B cell (primary cell): ENCODE results near the gene BLOC1S2. TPM values are rescaled to one million over a fixed set of nuclear protein-coding genes. Genes with fewer than 3 reads are reported as not detected.
A peak's percentile ranks its signal among the peaks of the same experiment; 100 is the strongest.
"Not testable (repeated sequence)": the region's sequence is repeated elsewhere in the genome, so short reads cannot be mapped to it uniquely, and the experiment has no call there.

Source experiments
- ATAC-seq: fragments of 200-7000 bp; cut with Tn5 transposase; one replicate; pipeline ENCODE4 v1.10.0; 2021; ENCODE audit warnings: low read depth, mild to moderate bottlenecking, moderate number of reproducible peaks, moderate library complexity
- CTCF ChIA-PET: fragments of 350-600 bp; sonication (Branson Sonifier 250); formaldehyde crosslinking; loops from one replicate; lab custom pipeline; 2021; ENCODE audit warnings: antibody characterized with exemption, inconsistent platforms; lab: Charles Lee
- POLR2A ChIA-PET: fragments of 350-600 bp; sonication (Branson Sonifier 250); formaldehyde crosslinking; loops from one replicate; lab custom pipeline; 2021; ENCODE audit warnings: antibody characterized with exemption; lab: Charles Lee
- DNase-seq: peaks from one replicate; pipeline ENCODE4 v3.0.0; 2013
- H2AFZ ChIP-seq: 2 replicates; pipeline ENCODE4 v1.6.1; 2012; ENCODE audit warnings: mild to moderate bottlenecking, low read depth, low read length; ENCODE audit not compliant: insufficient read depth, poor library complexity, severe bottlenecking
- H3K27ac ChIP-seq, 2 donors: 1 replicate in 1 of 2; 2 replicates in 1 of 2; pipeline ENCODE4 v1.5.1; 2012 to 2013; ENCODE audit warnings: low read length in 2 of 2, mild to moderate bottlenecking in 2 of 2, moderate library complexity in 1 of 2
- H3K27me3 ChIP-seq, 4 experiments: fragments of 200-600 bp in 1 of 4; sonication (generic) in 1 of 4; replicated peaks in 1 of 4; 1 replicate in 2 of 4; 2 replicates in 2 of 4; pipeline versions ENCODE4 v1.6.1 to v1.7.0; 2013 to 2016; ENCODE audit warnings: low read length in 3 of 4, mild to moderate bottlenecking in 2 of 4, mixed read lengths in 1 of 4, moderate library complexity in 1 of 4; ENCODE audit not compliant: insufficient read depth in 4 of 4, control insufficient read depth in 3 of 4; ENCODE audit errors: control extremely low read depth in 1 of 4
- H3K36me3 ChIP-seq, 2 experiments: replicated peaks in 1 of 2; 1 replicate in 1 of 2; 2 replicates in 1 of 2; pipeline versions ENCODE4 v1.6.1 to v1.7.1; 2013; ENCODE audit warnings: low read length in 1 of 2; ENCODE audit not compliant: insufficient read depth in 2 of 2, control insufficient read depth in 1 of 2; ENCODE audit errors: control extremely low read depth in 1 of 2, extremely low read depth in 1 of 2
- H3K4me1 ChIP-seq, 2 donors: fragments of 200-600 bp in 1 of 2; sonication (generic) in 1 of 2; 1 replicate in 1 of 2; 2 replicates in 1 of 2; pipeline versions ENCODE4 v1.5.1 to v1.6.1; 2013 to 2017; ENCODE audit warnings: low read length in 2 of 2; ENCODE audit not compliant: control insufficient read depth in 2 of 2, insufficient read depth in 2 of 2
- H3K4me2 ChIP-seq: replicated peaks from 2 replicates; pipeline ENCODE3; 2012; ENCODE audit warnings: mild to moderate bottlenecking, low read depth, low read length; ENCODE audit not compliant: poor library complexity, severe bottlenecking
- H3K4me3 ChIP-seq, 5 experiments: fragments of 200-600 bp in 1 of 5; sonication (generic) in 1 of 5; 1 replicate in 3 of 5; 2 replicates in 2 of 5; pipeline versions ENCODE4 v1.5.1 to v1.7.0; 2011 to 2016; ENCODE audit warnings: low read length in 4 of 5, mild to moderate bottlenecking in 4 of 5, low read depth in 2 of 5, control low read depth in 1 of 5, moderate library complexity in 1 of 5; ENCODE audit not compliant: insufficient read depth in 1 of 5; ENCODE audit errors: control extremely low read depth in 1 of 5, extremely low read depth in 1 of 5
- H3K79me2 ChIP-seq: fragments of 200-600 bp; sonication (generic); one replicate; pipeline ENCODE4 v1.6.0; 2016; ENCODE audit warnings: low read length; ENCODE audit not compliant: control insufficient read depth, insufficient read depth
- H3K9ac ChIP-seq: fragments of 200-600 bp; sonication (generic); 2 replicates; pipeline ENCODE4 v1.6.1; 2017; ENCODE audit warnings: mild to moderate bottlenecking, low read length, moderate library complexity
- H3K9me3 ChIP-seq, 3 donors: one replicate each; pipeline versions ENCODE4 v1.6.1 to v1.7.1; 2013; ENCODE audit warnings: low read length in 2 of 3; ENCODE audit not compliant: control insufficient read depth in 2 of 3, insufficient read depth in 1 of 3; ENCODE audit errors: control extremely low read depth in 1 of 3
- H4K20me1 ChIP-seq: 2 replicates; pipeline ENCODE4 v1.6.0; 2012; ENCODE audit warnings: mild to moderate bottlenecking, low read length; ENCODE audit not compliant: insufficient read depth, control insufficient read depth, poor library complexity, severe bottlenecking
- H3K27ac Mint-ChIP-seq: one replicate; pipeline ENCODE4 v1.8.0; 2021; ENCODE audit warnings: mixed read lengths
- H3K27me3 Mint-ChIP-seq: one replicate; pipeline ENCODE4 v1.8.0; 2021; ENCODE audit warnings: mixed read lengths
- H3K4me1 Mint-ChIP-seq: one replicate; pipeline ENCODE4 v1.8.0; 2021; ENCODE audit warnings: mixed read lengths
- H3K4me3 Mint-ChIP-seq: one replicate; pipeline ENCODE4 v1.8.0; 2021; ENCODE audit warnings: mixed read lengths
- H3K9me3 Mint-ChIP-seq: one replicate; pipeline ENCODE4 v1.8.0; 2022; ENCODE audit warnings: mixed read lengths; ENCODE audit not compliant: insufficient read depth
- CTCF ChIP-seq: fragments of 200-600 bp; IDR thresholded peaks from one replicate; pipeline ENCODE4 v1.8.0; 2022; ENCODE audit warnings: antibody characterized with exemption, mild to moderate bottlenecking
- EZH2 ChIP-seq: IDR thresholded peaks from 2 replicates; pipeline ENCODE4 v1.6.1; 2012; ENCODE audit warnings: borderline replicate concordance, low read depth, mild to moderate bottlenecking, moderate library complexity, low read length; ENCODE audit not compliant: insufficient read depth, poor library complexity, severe bottlenecking
- WGBS: methylation state at CpG from one replicate; pipeline ENCODE4 v1.1.5; 2013; ENCODE audit warnings: missing lambda C conversion rate; ENCODE audit not compliant: insufficient coverage; 5-methylcytosine and 5-hydroxymethylcytosine counted together
- intact Hi-C: fragments of 100-400 bp; cut with micrococcal nuclease; formaldehyde crosslinking; loops from one replicate; pipeline ENCODE4 v1.10.0; 2022
- polyA plus RNA-seq: library from polyadenylated mRNA; depleted of rRNA; stranded (reverse); fragments of >200 nt; gene quantifications from 2 replicates; pipeline ENCODE4 v1.2.3, GENCODE V29; 2012
- total RNA-seq, 2 donors: library from RNA; stranded (reverse); fragments of 120-200 nt in 1 of 2; gene quantifications; 1 replicate in 1 of 2; 2 replicates in 1 of 2; pipeline versions ENCODE4 v1.2.3 to v1.2.4, GENCODE V29; 2013 to 2022

Gene BLOC1S2
- total and polyA plus RNA-seq, 2 donors (not counting 1 experiment from before 2014, with no cell fraction given) = 47.2 to 48.7 TPM

- Histone ChIP-seq H3K4me3 (no peak overlapping the region), H3K79me2 (peaks cover 75% of the 10 kb centered on the region), H3K4me1 (peaks cover 32 to 36% of the 10 kb centered on the region in 2 donors), H3K4me2 (no peak overlapping the region), H4K20me1 (no peaks in the 10 kb centered on the region), H3K36me3 (no peaks in the 10 kb centered on the region), H3K27me3 (peaks cover 0 to 3% (median 2%) of the 10 kb centered on the region in 4 experiments), H3K9ac (no peak overlapping the region), H3K27ac (no peak overlapping the region), H2AFZ (peak overlapping the region; percentile 95), H3K9me3 (no peaks in the 10 kb centered on the region)
- Mint-ChIP-seq H3K4me3 (peak overlapping the region; percentile 36), H3K4me1 (peaks cover 35% of the 10 kb centered on the region), H3K9me3 (no peaks in the 10 kb centered on the region), H3K27ac (peak overlapping the region; percentile 96), H3K27me3 (peaks cover 12% of the 10 kb centered on the region)
- no peak for ATAC-seq
- TF ChIP-seq CTCF = no peak
- no peak for TF ChIP-seq EZH2
- DNase-seq = no peak
- 100% methylated on average over 2 of the region's 5 CpGs for WGBS
- ChIA-PET POLR2A (no interaction called here), CTCF (no interaction called here)
- intact Hi-C loops = loop anchor here (5.0 kb wide), 1 partner anchor 101 kb away; the partner anchor contains the start of gene ERLIN1
Measured at GRCh38 chr10:100288196-100288595, 1.7 kb upstream of the BLOC1S2 start.

DNA sequence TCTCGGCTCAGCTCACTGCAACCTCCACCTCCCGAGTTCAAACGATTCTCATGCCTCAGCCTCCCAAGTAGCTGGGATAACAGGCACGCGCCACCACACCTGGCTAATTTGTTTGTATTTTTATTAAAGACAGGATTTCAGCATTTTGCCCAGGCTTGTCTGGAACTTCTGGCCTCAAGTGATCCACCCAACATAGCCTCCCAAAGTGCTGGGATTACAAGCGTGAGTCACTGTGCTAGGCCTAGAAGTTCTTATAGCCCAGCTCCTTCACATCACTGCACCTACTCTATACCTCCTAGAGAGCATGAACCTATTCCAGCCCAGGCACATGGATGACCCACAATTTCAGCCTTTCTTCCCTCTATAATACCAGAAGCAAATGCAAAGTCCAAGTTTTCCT lies 1.3 kb upstream of the BLOC1S2 start:
- no peak overlapping the region for H3K4me2 ChIP-seq
- no peak overlapping the region for H3K9ac ChIP-seq
- peaks cover 35% of the 10 kb centered on the region for H3K4me1 Mint-ChIP-seq
- peaks cover 79% of the 10 kb centered on the region for H3K79me2 ChIP-seq
- ATAC-seq (no peak), DNase-seq (no peak)
- H3K27ac ChIP-seq = no peak overlapping the region
- H3K36me3 ChIP-seq = peaks cover 0 to 2% of the 10 kb centered on the region in 2 experiments
- no peaks in the 10 kb centered on the region for H3K9me3 ChIP-seq
- no peaks in the 10 kb centered on the region for H3K27me3 ChIP-seq
- TF ChIP-seq CTCF = no peak
- no peak for TF ChIP-seq EZH2
- POLR2A ChIA-PET = interaction anchor here (2.1 kb wide), 1 partner anchor 40 kb away, joined by 8 read pairs; no protein-coding TSS in a partner anchor
- H3K4me1 ChIP-seq = peaks cover 36 to 41% of the 10 kb centered on the region in 2 donors
- peak overlapping the region; percentile 98 for H3K4me3 Mint-ChIP-seq
- no peak overlapping the region for H3K4me3 ChIP-seq
- no peaks in the 10 kb centered on the region for H4K20me1 ChIP-seq
- intact Hi-C loops = loop anchor here (2.0 to 5.0 kb wide), 2 partner anchors 100 to 699 kb away; partner anchors contain the start of genes ERLIN1, MRPL43 and TWNK
- H2AFZ ChIP-seq = peak overlapping the region; percentile 95
- peak overlapping the region; percentile 96 for H3K27ac Mint-ChIP-seq
- CTCF ChIA-PET = interaction anchor here (2.1 kb wide), 1 partner anchor 39 kb away, joined by 6 read pairs; no protein-coding TSS in a partner anchor
- 100% methylated on average over 3 of the region's 6 CpGs for WGBS
- H3K27me3 Mint-ChIP-seq = peaks cover 12% of the 10 kb centered on the region
- no peaks in the 10 kb centered on the region for H3K9me3 Mint-ChIP-seq

DNA sequence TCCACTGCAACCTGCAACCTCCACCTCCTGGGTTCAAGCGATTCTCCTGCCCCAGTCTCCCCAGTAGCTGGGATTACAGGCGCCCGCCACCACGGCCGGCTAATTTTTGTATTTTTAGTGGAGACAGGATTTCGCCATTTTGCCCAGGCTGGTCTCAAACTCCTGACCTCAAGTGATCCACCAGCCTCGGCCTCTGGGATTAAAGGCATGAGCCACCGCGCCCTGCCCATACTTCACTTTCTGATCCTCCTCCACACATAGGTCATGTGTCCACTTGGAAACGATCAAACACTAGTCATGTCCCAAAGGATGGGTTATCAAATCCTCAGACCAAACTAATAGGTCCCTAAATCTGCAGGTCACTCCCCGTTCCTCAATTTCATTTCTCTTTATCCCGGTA lies 1.2 kb downstream of the BLOC1S2 start:
- H3K27me3 ChIP-seq, DNase-seq, H3K9me3 ChIP-seq, H3K27me3 Mint-ChIP-seq, H4K20me1 ChIP-seq, H3K9me3 Mint-ChIP-seq, H2AFZ ChIP-seq, ATAC-seq: not testable (repeated sequence)
- ChIA-PET CTCF (interaction anchor here (1.2 to 2.1 kb wide), 2 partner anchors 42 to 147 kb away, joined by 4 to 6 read pairs; no protein-coding TSS in a partner anchor), POLR2A (interaction anchor here (2.1 kb wide), 1 partner anchor 42 kb away, joined by 8 read pairs; no protein-coding TSS in a partner anchor)
- H3K4me2 ChIP-seq = peak overlapping the region; percentile 81
- peaks cover 95% of the 10 kb centered on the region for H3K79me2 ChIP-seq
- H3K4me3 ChIP-seq = peak overlapping the region; percentile 69 to 100 (median 99)
- WGBS = 87% methylated on average over 6 of the region's 12 CpGs
- intact Hi-C loops = loop anchor here (5.0 kb wide), 1 partner anchor 98 kb away; the partner anchor contains the start of gene ERLIN1
- peaks cover 51 to 53% of the 10 kb centered on the region in 2 donors for H3K4me1 ChIP-seq
- H3K9ac ChIP-seq = peak overlapping the region; percentile 99
- Mint-ChIP-seq H3K4me3 (peak overlapping the region; percentile 98), H3K4me1 (peaks cover 41% of the 10 kb centered on the region), H3K27ac (peak overlapping the region; percentile 96)
- peaks cover 9 to 15% of the 10 kb centered on the region in 2 experiments for H3K36me3 ChIP-seq
- H3K27ac ChIP-seq = peak overlapping the region; percentile 92 to 96
